Stomach smooth muscle (tissue), 2 donors: Measurements from ENCODE around the gene PPARA.

Experiments used
- H3K27ac ChIP-seq: one replicate; pipeline ENCODE4 v1.7.0; 2013; ENCODE audit warnings: mild to moderate bottlenecking, low read length, inconsistent platforms
- H3K27me3 ChIP-seq, 2 donors: one replicate each; pipeline ENCODE4 v1.7.0; 2013; ENCODE audit warnings: low read length in 2 of 2; ENCODE audit not compliant: insufficient read depth in 2 of 2, control insufficient read depth in 1 of 2
- H3K36me3 ChIP-seq, 2 donors: one replicate each; pipeline ENCODE4 v1.7.0; 2013; ENCODE audit warnings: low read length in 2 of 2; ENCODE audit not compliant: control insufficient read depth in 2 of 2, insufficient read depth in 2 of 2
- H3K4me1 ChIP-seq: one replicate; pipeline ENCODE4 v1.7.0; 2013; ENCODE audit warnings: low read length; ENCODE audit not compliant: control insufficient read depth, insufficient read depth
- H3K4me3 ChIP-seq, 2 donors: one replicate each; pipeline ENCODE4 v1.7.0; 2013; ENCODE audit warnings: low read length in 2 of 2
- H3K9ac ChIP-seq, 2 donors: one replicate each; pipeline ENCODE4 v1.7.0; 2013; ENCODE audit warnings: low read length in 2 of 2, mild to moderate bottlenecking in 1 of 2
- H3K9me3 ChIP-seq, 2 donors: one replicate each; pipeline ENCODE4 v1.7.0; 2013; ENCODE audit warnings: low read length in 2 of 2; ENCODE audit not compliant: control insufficient read depth in 2 of 2
- donor health status: healthy.
- donor health status: Pancreatic carcinoma.

PPARA gene

DNA sequence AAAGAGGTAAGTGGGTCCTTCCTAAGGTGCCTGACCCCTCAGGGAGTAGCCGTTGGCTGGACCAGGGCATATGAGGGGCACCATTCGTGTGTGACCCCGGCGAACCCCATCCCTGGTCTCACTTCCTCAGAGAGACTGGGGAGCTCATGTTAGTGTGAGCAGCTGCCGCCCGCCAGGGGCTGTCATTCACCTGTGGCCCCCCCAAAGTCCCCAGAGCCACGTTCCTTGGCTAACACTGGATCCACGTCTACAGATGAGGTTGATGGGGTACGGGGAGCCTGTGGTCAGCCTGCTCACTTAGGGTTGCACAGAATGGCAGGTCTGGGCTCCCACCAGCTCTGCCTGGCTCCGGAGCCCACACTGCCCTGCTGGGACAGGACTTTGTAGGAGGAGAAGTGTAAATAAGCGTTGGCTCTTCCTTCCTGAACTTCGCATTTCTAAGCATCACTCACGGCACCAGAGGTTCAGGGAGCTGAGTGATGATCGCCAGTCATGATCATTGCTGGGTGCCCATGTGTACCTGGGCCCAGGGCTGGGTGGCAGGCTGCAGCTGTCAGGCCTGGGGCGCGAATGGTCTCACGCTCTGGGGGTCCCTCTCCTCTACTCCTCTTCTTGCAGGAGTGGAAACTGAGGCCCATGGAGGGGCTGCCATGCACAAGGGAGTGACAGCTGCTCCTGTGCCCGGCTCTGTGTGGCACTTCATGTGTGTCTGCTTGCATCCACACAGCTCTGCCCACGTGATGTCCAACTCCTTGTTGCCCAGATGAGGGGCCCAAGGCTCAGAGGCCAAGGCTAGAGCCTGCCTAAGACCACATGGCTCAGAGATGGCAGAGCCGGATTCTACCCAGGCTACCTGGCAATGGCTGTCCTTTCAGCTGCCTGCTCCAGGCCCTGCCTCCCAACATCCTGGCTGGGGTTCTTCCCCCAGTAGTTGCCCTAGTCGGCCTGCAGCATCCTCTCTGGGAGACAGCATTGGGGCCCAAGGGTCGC lies 128.6 kb downstream of the PPARA start:
- Histone ChIP-seq H3K4me1 (no peaks in the 10 kb centered on the region), H3K27ac (no peak overlapping the region), H3K4me3 (no peak overlapping the region), H3K36me3 (peaks cover 72 to 74% of the 10 kb centered on the region in 2 donors), H3K9ac (no peak overlapping the region), H3K9me3 (no peaks in the 10 kb centered on the region), H3K27me3 (no peaks in the 10 kb centered on the region)

GRCh38 chr22:46280063-46280817 lies 129.9 kb downstream of the PPARA start:
- Histone ChIP-seq H3K36me3 (peaks cover 73 to 75% of the 10 kb centered on the region in 2 donors), H3K27ac (no peak overlapping the region), H3K9ac (no peak overlapping the region), H3K4me1 (no peaks in the 10 kb centered on the region), H3K9me3 (no peaks in the 10 kb centered on the region), H3K4me3 (no peak overlapping the region), H3K27me3 (no peaks in the 10 kb centered on the region)

DNA sequence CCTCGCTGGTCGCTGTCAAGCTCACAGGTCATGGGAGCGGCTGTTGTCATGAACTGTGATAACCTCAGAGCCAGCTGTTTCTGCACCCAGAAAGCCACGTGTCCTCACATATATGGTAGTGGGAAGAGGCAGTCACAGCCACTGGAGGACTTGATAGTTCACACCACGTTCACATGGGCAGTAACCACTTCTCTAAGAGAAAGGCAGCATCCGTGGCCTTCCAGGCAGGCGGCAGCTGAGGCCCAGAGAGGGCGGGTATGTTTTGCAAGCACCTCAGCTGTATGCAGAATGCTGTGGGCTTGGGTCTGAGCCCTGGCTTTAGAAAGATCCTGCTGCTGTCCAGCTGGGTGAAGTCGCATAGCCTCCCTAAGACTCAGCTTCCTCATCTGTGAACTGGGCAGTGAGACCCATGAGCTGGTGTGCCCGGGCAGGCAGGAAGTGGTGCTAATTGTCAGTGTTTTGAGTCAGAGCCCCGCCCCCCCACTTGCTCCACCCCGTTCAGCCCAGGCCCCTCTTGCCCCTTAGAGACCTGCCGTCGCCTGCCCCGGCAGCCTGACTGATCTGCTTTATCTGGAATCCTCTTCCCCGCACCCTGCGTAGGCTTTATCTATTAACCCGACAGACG lies 130.8 kb downstream of the PPARA start:
- H3K27ac ChIP-seq, result no peak overlapping the region
- H3K27me3 ChIP-seq, result no peaks in the 10 kb centered on the region
- H3K36me3 ChIP-seq, result peaks cover 66 to 69% of the 10 kb centered on the region in 2 donors
- no peaks in the 10 kb centered on the region for H3K9me3 ChIP-seq
- no peak overlapping the region for H3K9ac ChIP-seq
- no peaks in the 10 kb centered on the region for H3K4me1 ChIP-seq
- no peak overlapping the region for H3K4me3 ChIP-seq

GRCh38 chr22:46281866-46282678 lies 131.7 kb downstream of the PPARA start:
- Histone ChIP-seq H3K9me3 (no peaks in the 10 kb centered on the region), H3K9ac (no peak overlapping the region), H3K4me1 (no peaks in the 10 kb centered on the region), H3K27ac (no peak overlapping the region), H3K4me3 (no peak overlapping the region), H3K36me3 (peaks cover 65 to 67% of the 10 kb centered on the region in 2 donors), H3K27me3 (no peaks in the 10 kb centered on the region)

- Histone ChIP-seq H3K27me3 (no peaks in the 10 kb centered on the region), H3K9me3 (no peaks in the 10 kb centered on the region), H3K9ac (no peak overlapping the region), H3K36me3 (peaks cover 42 to 50% of the 10 kb centered on the region in 2 donors), H3K4me3 (no peak overlapping the region), H3K27ac (no peak overlapping the region), H3K4me1 (no peaks in the 10 kb centered on the region)
Measured at GRCh38 chr22:46286006-46286405, 135.7 kb downstream of the PPARA start.

DNA sequence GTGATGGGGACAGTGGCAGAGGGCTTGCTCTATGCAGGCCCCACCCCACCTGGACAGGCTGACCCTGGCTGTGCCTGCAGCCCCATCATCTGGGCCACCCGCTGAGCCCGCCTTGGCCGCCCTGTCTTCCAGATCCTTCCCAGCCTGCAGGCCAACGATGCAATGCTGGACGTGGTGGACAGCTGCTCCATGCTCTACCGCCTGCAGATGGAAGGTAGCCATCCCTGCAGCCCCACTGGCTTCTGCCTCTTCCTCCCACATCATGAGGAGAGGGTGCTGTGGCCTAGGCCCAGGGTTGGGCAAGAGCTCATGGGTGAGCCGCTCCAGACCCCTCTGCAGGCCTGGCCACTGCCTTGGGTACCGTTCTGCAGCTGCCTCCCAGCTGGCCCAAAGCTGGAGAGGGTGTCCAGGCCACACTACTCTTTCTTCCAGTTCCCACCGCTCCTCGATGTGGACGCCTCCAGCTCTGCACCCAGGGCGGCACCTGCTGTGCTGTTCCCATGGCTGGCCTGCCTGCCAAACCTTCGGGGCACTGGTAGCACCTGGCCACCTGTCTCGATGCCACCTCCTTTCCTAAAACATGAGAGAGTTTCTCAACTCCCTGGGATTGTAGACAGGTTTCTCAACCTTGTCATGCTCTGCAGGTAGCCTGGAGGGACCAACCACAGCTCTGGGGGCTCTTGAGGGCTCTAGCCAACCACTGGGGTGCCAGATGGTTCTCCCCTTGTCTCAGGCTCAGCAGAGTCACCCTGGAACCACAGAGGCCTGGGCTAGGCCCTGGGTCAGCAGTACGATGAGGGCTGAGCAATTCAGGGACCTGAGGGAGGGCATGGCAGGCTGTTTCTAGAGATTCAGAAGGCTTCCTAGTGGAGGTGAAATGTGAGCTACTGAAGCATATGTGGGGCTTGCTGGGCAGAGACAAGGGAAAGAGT lies 136.9 kb downstream of the PPARA start:
- Histone ChIP-seq H3K9me3 (peaks cover 0 to 2% of the 10 kb centered on the region in 2 donors), H3K9ac (no peak overlapping the region), H3K4me1 (no peaks in the 10 kb centered on the region), H3K27me3 (no peaks in the 10 kb centered on the region), H3K27ac (peak overlapping the region; percentile 11), H3K4me3 (no peak overlapping the region), H3K36me3 (peaks cover 37 to 47% of the 10 kb centered on the region in 2 donors)

- Histone ChIP-seq H3K27ac (peak overlapping the region; percentile 11), H3K4me3 (no peak overlapping the region), H3K36me3 (peaks cover 38 to 50% of the 10 kb centered on the region in 2 donors), H3K27me3 (no peaks in the 10 kb centered on the region), H3K9me3 (peaks cover 0 to 2% of the 10 kb centered on the region in 2 donors), H3K9ac (no peak overlapping the region), H3K4me1 (no peaks in the 10 kb centered on the region)
Measured at GRCh38 chr22:46287873-46288751, 137.8 kb downstream of the PPARA start.

DNA sequence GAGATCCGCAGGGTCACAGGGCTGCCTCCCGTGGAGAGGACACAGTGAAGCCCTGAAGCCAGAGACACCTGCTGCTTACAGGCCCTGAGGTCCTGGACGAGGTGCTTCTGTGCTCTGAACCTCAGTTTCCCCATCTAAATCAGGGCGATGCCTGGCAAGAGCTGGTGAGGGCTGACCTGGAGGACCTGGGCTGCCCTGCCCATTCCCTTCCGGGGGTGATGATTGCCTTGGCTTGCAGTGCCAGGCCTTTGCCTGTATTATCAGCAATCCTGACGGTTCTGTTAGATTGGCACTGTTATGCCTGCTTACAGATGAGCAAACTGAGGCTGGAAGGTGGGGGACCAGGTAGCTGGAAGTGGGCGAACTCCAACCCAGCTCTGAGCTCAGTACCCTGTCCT lies 138.5 kb downstream of the PPARA start:
- Histone ChIP-seq H3K36me3 (peaks cover 35 to 48% of the 10 kb centered on the region in 2 donors), H3K9ac (no peak overlapping the region), H3K27me3 (no peaks in the 10 kb centered on the region), H3K4me1 (no peaks in the 10 kb centered on the region), H3K9me3 (peaks cover 0 to 2% of the 10 kb centered on the region in 2 donors), H3K27ac (no peak overlapping the region), H3K4me3 (no peak overlapping the region)
